GM21423 (cell line): ENCODE measurements around the gene MLST8.

Experiments
- ATAC-seq: cut with Tn5 transposase; IDR thresholded peaks from one replicate; pipeline ENCODE4 v1.9.1; 2021; ENCODE audit warnings: mild to moderate bottlenecking, moderate library complexity; ENCODE audit not compliant: unreplicated experiment

MLST8 gene

GRCh38 chr16:2173366-2173765 lies 31.9 kb upstream of the MLST8 start:
- ATAC-seq = no peak

GRCh38 chr16:2173916-2174315 lies 31.3 kb upstream of the MLST8 start:
- ATAC-seq = no peak

GRCh38 chr16:2174396-2175131 lies 30.7 kb upstream of the MLST8 start:
- ATAC-seq = no peak

GRCh38 chr16:2175454-2175853 lies 29.8 kb upstream of the MLST8 start:
- no peak for ATAC-seq

DNA sequence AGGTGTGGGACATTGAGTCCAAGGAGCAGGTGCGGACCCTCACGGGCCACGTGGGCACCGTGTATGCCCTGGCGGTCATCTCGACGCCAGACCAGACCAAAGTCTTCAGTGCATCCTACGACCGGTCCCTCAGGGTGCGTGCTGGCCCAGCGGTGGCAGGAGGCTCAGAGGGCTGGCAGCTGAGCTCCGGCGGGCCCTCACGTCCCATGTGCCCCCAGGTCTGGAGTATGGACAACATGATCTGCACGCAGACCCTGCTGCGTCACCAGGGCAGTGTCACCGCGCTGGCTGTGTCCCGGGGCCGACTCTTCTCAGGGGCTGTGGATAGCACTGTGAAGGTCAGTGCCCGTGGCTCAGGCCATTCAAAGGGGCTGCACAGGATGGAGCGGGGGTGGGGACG lies 29.2 kb upstream of the MLST8 start:
- ATAC-seq = no peak

DNA sequence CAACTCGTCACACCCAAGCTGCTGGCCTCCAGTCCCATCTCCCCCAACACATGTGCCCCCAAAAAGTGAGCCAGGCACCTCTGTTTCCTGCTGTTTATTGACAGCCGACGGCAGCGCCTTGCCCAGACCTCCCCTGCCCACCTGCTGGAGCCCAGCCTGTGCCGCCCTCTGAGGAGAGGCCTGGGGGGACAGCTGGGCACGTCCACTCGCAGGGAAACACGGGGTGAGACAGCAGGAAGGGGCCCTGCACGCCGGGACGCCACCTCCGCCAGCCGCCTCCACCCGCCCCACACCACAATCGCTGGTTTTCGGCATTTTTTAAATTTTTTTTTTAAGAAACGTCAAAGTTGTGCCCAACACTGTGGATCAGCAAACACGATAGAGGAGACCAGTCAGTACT lies 28.2 kb upstream of the MLST8 start:
- no peak for ATAC-seq

GRCh38 chr16:2177561-2177960 lies 27.7 kb upstream of the MLST8 start:
- ATAC-seq = no peak

DNA sequence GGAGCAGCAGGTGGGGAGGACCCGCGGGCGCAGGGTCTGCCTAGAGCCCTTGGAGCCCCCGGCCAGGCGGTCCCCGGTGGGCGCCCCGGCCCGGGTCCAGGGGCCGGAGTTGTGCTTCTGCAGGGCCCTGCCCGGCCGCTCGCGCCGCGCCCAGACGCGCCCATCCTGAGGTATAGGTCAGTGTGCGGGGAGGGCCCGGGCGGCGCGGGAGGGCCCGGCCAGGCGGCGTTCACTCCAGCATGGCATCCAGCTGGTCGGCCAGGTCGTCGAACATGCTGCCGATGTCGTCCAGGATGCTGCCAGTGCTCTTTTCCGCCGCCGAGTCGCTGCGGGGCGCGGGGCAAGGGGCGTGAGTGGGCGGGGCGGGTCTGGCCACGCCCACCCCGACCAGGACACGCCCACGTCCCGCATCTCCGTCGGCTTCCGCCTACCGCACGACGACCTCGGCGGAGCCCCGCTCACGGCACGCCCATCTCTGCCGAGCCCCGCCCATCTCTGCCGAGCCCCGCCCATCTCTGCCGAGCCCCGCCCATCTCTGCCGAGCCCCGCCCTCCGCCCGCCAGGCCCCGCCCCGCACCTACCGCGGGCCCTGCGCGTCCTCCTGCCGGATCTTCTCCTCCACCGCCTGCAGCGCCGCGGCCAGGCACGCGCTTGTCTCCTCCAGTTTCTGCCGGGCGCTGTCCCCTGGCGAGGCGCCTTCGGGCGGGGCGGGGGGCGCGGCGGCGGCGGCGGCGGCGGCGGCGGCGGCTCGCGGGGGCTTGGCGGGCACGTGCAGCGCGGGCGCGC lies 26.7 kb upstream of the MLST8 start:
- no peak for ATAC-seq

DNA sequence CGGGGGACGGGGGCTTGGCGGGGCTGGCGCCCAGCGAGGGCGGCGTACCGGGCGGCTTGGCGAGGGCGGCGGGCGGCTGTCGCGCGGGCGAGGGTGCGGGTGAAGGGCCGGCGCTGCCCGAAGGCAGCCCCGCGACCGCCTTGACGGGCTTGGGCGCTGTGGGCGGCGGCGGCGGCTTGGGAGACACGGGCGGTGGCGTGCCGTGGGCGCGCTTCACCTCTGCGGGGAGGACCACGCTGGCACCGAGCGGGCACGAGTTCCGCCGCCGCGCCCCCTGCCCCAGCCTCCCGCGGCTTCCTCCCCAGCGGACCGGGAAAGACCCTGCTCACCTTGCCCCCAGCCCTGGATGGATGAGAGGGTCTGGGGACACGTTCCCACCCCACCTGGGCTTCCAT lies 26.1 kb upstream of the MLST8 start:
- ATAC-seq = no peak

DNA sequence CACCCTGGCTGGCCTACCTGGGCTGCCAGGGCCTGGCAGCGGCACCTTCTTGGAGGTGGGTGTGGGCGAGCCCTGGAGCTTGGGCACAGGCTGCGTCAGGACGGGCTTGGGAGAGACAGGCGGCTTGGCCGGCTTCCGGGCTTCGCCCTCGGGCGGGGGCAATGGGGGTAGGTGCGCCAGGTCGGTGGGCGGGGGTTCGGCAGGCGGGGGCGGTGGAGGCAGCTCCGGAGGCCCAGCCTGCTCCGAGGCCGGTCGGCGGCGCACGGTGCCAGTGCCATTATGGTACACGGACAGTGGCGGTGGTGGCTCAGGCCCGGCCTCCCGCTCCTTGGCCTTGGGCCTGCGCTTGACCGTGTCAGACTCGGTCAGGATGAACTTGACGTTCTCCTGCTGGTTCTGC lies 25.7 kb upstream of the MLST8 start:
- no peak for ATAC-seq

GRCh38 chr16:2180461-2180860 lies 24.8 kb upstream of the MLST8 start:
- ATAC-seq = no peak

DNA sequence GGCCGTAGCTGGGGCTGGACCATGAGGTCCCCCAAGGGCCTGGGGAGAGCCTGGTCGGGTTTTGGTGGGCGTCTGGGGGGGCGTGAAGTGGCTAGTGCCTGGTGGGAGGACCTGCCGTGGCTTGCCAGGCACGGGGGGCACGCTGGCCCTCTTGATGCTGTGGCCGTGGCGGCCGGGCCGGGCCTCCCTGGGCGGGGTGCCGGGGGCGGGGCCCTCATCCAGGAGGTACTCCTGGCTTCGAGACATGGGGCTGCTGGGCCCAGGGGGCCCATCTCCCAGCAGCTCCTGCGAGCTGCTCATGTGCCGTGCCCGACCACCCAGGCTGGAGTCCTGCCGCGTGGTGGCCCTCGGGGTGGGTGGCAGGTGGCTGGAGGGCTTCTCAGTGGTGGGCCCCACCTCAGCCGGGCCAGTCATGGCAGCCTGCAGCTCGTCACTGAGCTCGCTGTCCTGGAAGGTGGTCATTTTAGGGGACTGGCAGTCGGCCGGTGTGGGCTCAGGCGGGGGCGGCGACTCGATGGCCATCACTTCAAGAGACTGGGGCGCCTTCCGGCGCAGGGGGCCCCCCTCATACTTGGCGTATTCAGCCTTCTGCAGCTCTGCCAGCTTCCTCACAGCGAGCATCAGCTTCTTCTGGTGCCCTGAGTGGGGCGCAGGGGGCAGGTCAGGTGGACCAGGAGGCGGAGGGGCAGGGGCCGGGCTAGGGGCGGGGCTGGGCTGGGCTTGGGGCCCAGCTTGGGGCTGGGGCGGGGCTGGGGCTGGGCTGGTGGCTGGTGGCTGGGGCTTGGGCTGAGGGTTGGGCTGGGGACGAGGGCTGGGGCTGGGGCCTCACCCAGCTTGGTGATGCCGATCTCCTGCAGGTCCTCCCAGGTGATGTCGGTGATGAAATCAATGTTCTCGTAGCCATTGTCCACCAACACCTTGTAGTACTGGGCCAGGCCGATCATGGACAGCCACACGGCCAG lies 24.0 kb upstream of the MLST8 start:
- ATAC-seq = no peak

- ATAC-seq = no peak
These were observed 23.3 kb upstream of the MLST8 start for GRCh38 chr16:2181952-2182351.

GRCh38 chr16:2183671-2184070 lies 21.6 kb upstream of the MLST8 start:
- ATAC-seq = no peak

- no peak for ATAC-seq
These were observed 20.9 kb upstream of the MLST8 start for GRCh38 chr16:2184346-2184745.

DNA sequence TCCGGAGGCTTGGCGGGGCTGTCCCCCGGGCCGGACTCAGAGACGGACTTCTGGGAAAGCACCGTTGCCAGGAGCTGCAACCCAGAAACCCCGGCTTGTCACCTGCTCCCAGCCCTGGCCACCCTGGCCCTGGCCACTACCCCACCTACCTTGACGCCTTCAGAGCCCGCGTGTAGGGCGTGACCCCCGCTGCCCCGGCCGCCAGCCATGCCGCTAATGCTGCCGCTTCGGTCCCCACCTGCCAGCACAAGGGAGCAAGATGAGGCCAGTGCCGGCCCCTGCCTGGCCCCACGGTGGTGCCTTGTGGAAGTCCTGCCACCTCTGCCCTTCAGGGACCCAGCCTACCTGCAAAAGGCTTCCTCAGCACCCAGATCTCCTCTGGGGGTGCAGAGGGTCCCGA lies 20.3 kb upstream of the MLST8 start:
- no peak for ATAC-seq

GRCh38 chr16:2186064-2186463 lies 19.2 kb upstream of the MLST8 start:
- ATAC-seq = no peak

GRCh38 chr16:2186505-2186904 lies 18.7 kb upstream of the MLST8 start:
- ATAC-seq = no peak

DNA sequence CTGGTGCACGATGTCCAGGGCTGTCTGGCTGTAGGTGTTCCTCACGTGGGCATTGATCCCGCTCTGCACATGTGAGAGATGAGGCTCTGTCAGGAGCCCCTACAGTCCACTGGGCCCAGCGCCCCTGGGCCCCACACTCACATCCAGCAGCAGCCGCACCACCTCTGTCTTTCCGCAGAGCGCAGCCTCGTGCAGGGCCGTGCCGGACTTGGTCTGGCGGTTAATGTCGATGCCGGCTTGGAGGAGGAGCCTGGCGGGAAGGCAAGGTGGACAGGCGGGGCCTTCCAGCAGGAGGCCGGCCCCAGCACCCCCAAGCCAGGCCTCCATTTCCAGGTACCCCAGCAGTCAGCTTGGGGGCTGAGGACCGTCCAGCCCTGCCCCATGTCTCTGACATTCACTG lies 18.0 kb upstream of the MLST8 start:
- no peak for ATAC-seq

GRCh38 chr16:2188395-2188794 lies 16.9 kb upstream of the MLST8 start:
- no peak for ATAC-seq

GRCh38 chr16:2189252-2189893 lies 15.9 kb upstream of the MLST8 start:
- no peak for ATAC-seq
